Bone marrow (tissue), 2 donors: ENCODE measurements around the gene DUSP11.
"Not testable (repeated sequence)": the region's sequence is repeated elsewhere in the genome, so short reads cannot be mapped to it uniquely, and the experiment has no call there.

Experiments
- DNase-seq, 2 donors: peaks; one replicate each; lab custom pipeline; 2025; lab: John Stamatoyannopoulos, UW

The DUSP11 gene

GRCh38 chr2:73772819-73773218 lies 7.1 kb downstream of the DUSP11 start:
- no peak for DNase-seq

GRCh38 chr2:73770725-73771124 lies 9.2 kb downstream of the DUSP11 start:
- no peak for DNase-seq

GRCh38 chr2:73766994-73767393 lies 12.9 kb downstream of the DUSP11 start:
- no peak for DNase-seq

GRCh38 chr2:73766349-73766748 lies 13.6 kb downstream of the DUSP11 start:
- DNase-seq = no peak

DNA sequence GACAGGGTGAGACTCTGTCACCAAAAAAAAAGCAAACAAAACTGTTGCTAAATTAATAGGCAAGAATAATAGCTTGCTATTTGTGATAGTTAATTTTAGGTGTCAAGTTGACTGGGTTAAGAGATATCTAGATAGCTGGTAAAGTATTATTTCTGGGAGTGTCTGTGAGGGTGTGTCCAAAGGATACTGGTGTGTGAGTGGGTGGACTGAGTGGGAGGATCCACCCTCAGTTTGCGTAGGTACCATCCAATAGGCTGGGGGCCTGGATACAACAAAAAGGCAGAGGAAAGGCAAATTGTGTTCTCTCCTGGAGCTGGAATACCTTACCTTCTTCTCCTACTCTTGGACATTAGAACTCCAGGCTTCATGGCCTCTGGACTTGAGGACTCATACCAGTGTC lies 15.0 kb downstream of the DUSP11 start:
- no peak for DNase-seq

DNA sequence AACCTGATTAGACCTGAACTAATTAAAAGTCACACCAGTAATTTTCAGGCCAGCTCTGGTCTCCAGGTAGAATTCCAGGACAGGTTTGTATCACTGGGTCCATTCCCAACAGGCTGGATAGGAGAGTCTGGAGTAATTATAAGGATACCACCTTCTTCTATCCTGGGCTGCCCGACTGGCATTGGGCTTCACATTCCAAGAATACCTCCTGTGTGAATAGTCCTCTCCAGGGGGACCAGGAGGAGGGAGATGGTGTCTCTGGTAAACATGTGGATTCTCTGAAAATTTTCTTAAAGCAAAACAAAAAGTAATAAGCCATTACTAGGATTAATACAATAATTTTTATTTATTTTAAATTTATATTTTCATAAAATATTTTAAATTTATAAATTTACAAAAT lies 17.3 kb downstream of the DUSP11 start:
- DNase-seq = no peak

DNA sequence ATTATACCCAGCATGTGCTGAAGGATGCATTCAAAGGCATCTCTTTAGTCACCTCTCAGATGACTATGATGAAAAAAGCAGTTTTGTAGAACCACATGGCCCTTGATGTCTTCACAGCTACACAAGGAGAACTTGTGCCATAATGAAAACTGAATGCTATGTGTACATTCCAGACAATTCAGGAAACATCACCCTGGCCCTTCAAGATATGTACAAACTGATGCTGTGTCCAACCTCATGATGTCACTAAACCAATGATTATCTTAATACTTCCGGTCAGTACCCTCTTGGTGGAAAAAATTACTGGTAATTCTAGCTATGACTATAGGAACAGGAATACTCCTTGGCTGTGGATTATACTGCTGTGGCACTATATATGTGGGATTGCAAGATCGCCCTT lies 20.0 kb downstream of the DUSP11 start:
- DNase-seq = no peak

- no peak for DNase-seq
Measured at GRCh38 chr2:73759285-73759764, 20.6 kb downstream of the DUSP11 start.

GRCh38 chr2:73754332-73754731 lies 25.6 kb downstream of the DUSP11 start:
- DNase-seq = not testable (repeated sequence)

GRCh38 chr2:73749314-73749713 lies 30.6 kb downstream of the DUSP11 start:
- no peak for DNase-seq

DNA sequence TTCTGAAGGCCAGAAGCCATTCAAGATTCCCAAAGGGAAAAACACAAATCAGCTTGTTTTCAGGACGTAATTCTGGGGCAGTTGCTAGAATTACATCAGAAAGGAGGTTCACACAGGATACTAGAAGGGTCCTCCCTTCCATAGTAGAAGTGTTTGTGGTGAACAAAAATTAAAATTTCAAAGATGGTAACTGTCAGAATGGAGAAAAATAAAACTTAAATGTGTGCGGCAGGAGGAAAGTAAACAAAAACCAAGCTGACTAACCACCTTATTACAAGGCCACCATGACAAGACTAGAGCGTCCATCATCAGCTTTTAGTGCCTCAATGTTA lies 33.1 kb downstream of the DUSP11 start:
- DNase-seq = no peak

GRCh38 chr2:73746015-73746876 lies 33.7 kb downstream of the DUSP11 start:
- DNase-seq = no peak

GRCh38 chr2:73740767-73741166 lies 39.1 kb downstream of the DUSP11 start:
- no peak for DNase-seq

GRCh38 chr2:73739101-73739500 lies 40.8 kb downstream of the DUSP11 start:
- DNase-seq = no peak

GRCh38 chr2:73736855-73737779 lies 42.8 kb downstream of the DUSP11 start, which contains the start of gene TPRKB:
Gene TPRKB, minus strand, starts transcription at chr2:73737345. Its CDS starts 2,776 bp downstream, at chr2:73734569.
- DNase-seq = peak; percentile 78 to 91

DNA sequence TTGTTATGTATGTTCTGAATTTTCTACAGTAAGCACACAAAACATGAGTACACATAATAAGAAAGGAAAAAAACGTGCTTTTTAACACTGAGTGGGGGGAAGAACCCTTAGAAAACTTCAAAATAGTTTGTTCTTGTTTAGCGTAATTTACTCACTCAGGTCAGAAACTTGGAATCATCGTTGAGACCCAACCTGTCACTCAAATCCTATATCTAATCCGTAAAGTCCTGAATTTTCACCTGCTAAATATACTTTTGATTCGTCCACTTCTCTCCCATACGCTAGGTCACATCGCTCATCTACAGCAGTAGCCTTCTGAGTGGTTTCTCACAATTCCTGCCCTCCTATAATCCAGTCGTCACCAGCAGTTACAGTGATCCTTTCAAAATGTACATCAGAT lies 43.5 kb downstream of the DUSP11 start:
- DNase-seq = no peak

DNA sequence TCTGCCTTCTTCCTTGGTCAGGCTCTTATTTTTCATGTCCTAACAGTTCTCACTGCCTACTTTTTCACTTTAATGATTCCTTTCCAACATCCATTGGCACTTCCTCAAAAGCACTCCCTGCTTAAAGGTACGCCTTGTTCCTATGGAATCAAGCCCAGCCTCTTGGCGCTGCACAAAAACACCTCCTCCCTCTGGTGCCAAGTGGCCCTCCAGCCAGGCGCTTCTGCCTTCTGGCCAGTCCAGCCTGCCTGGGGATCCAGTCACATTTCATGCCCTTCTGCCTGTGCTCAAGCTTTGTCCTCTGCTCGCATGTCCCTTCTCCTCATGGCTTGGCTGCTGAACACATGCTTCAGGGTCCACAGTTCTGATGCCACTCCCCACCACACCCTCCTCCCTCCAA lies 49.1 kb downstream of the DUSP11 start:
- no peak for DNase-seq

DNA sequence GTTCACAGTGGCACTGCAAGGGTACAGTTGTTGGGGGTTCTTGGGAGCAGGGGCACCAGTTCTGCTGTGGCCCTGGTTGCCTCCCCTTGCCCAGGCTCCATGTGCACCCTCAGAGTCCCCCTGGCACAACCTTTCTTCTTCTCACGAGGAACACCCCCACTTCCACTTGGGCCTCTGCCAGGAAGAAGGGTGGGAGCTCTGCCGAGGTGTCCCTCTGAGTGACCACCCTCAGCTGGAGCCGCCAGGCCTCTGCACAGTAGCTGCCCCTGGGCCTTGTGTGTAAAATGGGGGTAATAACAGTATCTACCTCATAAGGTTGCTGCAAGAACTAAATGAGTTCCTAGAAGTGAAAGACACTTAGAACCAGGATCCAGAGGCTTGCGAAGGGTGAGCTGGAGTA lies 51.2 kb downstream of the DUSP11 start:
- no peak for DNase-seq

DNA sequence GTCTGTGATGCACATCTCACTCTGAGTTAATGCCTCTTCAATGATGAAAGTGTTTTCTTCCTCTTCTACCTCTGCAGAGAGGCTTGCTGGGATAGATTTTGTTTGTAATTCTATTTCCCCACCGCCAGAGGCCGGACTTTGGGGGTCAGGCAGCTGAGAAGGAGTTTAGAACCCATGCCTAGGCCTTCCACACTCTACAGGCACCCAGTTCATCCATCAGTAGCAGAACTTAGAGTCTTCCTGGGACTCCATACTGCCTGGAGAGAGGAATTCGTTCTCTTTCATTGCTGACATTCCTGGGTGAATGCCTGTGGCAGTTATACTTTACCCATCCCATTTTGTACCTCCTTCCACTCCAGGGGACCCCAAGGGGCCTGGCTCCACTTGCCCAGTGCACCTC lies 51.9 kb downstream of the DUSP11 start:
- DNase-seq = no peak

DNA sequence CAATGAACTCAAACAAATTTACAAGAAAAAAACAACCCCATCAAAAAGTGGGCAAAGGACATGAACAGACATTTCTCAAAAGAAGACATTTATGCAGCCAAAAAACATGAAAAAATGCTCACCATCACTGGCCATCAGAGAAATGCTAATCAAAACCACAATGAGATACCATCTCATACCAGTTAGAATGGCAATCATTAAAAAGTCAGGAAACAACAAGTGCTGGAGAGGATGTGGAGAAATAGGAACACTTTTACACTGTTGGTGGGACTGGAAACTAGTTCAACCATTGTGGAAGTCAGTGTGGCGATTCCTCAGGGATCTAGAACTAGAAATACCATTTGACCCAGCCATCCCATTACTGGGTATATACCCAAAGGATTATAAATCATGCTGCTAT lies 53.2 kb downstream of the DUSP11 start:
- not testable (repeated sequence) for DNase-seq

DNA sequence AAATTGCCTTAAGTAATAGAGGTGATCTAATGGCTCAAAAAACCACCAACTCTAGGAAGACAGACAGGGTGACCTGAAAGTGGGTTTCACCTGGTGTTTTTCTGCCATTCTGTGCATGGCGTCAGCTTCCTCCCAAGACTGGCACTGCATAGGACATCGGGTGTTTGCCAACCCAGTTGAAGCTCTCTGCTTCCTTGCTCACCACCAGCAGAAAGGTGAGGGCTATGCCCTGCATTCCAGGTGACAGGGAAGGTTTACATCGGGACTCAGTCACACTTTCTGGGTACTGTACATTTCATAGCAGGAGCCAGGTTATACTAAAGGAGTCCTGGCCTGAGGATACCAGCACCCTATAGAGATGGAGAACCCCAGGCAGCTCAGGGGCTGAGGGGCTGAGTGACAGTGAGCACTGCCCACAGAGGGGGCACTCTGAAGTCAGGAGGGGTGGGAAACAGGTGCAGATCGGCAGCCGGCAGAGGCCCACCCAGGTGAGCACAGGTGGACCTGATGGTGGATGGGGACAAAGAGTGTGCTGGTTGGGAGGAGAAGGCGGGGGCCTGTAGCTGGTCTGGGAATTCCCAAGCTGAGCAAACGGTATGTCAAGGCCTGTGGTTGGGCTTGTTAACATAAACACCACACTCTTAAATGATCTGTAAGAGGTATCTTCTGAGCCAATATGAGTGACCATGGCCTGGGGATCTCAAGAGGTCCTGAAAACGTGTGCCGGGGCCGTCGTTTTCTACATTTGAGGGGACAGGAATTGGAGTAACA lies 60.9 kb downstream of the DUSP11 start:
- DNase-seq = no peak

DNA sequence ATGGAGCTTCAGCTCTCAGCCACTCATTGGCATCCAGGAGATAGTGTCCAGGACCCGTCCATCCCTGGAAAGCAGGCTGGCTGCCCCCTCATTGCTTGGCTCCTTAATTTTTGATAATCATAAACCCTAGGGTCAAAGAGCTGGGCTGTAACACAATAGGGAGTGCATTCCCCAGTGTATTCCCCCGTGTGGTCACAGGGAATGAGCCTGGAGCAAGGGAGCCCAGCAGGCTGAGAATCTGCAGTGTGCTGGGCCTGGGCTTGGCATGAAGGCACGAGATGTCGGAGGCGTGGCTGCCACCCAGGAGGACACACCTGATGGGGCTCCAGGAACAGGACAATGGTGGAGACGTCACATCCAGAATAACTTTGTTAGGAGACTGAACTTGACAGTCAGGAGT lies 61.5 kb downstream of the DUSP11 start:
- no peak for DNase-seq
